OCI-LY3 (cell line): Measurements from ENCODE around the gene PLA2G4A.

Source experiments
- CTCF ChIP-seq: fragments of 200-600, 300-600 bp; sonication (generic); IDR thresholded peaks from 2 replicates; pipeline ENCODE4 v1.5.1; 2014; ENCODE audit warnings: antibody characterized with exemption, low read length, low read depth
- EZH2phosphoT487 ChIP-seq: fragments of 200-600 bp; shearing (Covaris generic); IDR thresholded peaks from 2 replicates; pipeline ENCODE4 v1.6.1; 2018; ENCODE audit warnings: antibody characterized with exemption, mixed run types, low read depth

DNA sequence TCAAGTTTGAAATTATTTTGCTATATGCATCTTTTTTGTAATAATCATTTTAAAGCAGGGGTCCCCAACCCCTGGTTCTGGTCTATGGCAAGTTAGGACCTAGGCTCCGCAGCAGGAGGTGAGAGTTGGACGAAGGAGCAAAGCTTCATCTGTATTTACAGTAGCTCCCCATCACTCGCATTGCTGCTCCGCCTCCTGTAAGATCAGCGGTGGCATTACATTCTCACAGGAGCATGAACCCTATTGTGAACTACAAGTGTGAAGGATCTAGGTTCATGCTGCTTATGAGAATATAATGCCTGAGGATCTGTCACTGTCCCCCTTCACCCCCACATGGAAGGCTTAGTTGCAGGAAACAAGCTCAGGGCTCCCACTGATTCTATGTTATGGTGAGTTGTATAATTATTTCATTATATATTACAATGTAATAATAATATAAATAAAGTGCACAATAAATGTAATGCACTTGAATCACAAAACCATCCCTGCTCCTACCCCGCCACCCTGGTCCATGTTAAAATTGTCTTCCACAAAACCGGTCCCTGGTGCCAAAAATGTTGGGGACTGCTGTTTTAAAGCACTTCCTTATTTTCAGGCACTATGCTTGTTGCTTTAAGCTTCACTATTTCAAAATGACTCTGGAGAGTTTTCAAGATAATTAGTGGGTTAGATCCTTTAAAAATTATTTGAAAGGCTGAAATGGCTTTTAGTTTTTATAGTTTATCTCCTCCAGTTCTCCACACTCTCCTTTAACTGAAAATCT, 74.8 kb downstream of the PLA2G4A start:
- no peak for TF ChIP-seq CTCF
- no peak for TF ChIP-seq EZH2phosphoT487
